GM19463 (cell line): ENCODE data around the gene SSH2.

Experiments
- ATAC-seq: cut with Tn5 transposase; IDR thresholded peaks from one replicate; pipeline ENCODE4 v1.9.1; 2021; ENCODE audit warnings: mild to moderate bottlenecking, moderate library complexity; ENCODE audit not compliant: unreplicated experiment

Gene SSH2

GRCh38 chr17:29616300-29617048 lies 313.6 kb downstream of the SSH2 start:
- ATAC-seq: no peak

DNA sequence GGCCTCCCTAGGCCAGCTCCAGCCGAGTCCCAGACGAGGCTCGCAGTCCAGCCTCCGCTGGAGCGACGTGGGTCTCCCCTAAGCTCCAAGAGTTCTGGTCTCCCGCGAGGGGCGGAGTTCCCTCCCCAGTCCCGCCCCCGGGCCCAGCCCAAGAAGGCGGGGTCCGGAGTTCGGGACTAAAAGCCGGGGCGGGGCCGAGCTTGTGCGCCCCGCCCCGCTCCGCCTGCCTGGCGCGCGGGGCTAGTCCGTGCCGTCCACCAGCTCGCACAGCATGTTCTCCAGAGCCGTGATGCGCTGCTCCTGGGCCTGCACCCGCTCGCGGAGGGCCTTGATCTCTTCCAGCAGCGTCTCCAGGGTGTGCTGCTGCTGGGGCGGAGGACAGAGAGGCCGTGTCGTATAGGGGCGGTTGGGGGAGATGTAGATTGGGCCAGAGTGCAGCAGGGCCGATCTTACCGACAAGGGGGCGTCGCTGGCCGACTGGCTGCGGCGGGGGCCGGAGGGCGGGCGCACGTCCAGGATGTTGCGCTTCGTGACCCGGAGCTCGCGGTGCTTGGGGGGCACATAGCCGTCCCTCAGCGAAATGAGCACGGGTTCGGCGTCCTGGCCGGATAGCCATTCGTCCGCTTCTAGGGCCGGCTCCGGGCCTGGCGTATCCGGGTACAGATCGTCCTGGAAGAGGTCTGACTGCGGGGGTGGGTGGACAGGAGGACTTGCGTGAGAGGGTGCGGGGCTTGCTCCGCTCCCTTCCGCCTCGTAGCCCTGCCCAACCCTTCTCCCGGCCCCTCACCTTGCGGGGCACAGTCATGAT lies 314.3 kb downstream of the SSH2 start:
- ATAC-seq: peak; percentile 58

GRCh38 chr17:29615048-29615385 lies 315.0 kb downstream of the SSH2 start:
- ATAC-seq: no peak

DNA sequence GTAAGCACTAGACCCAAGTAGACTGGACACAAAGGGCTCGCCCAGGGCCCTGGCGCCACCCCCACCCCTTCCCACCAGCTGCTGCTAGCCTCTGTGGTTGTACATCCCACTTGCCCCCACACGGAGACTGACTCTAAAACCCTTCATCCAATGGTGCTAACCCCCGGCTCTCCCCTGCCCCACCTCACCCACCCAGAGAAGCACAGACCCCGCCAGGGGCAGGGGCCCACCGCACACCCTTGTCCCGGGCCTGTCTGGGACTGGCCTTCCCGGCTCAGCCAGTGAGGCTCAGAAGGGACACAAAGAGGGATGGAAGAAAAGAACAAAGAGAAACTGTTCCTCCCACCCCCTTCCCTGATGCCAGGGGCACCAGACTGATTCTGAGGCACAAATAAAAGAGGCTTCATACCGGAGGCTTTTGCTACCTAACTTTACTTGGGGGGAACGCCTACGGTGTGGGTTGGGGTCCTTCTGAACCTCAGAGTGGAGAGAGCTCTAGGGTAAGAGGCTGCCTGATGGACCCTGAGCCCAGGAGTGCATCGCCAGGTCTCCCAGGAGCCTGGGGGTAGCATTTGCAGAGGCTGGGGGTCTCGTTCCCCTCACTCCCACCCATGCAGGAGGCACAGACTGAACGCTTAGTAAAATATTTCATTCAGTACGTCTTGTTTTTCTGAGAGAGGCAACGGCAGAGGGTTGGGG lies 315.5 kb downstream of the SSH2 start:
- ATAC-seq: no peak

DNA sequence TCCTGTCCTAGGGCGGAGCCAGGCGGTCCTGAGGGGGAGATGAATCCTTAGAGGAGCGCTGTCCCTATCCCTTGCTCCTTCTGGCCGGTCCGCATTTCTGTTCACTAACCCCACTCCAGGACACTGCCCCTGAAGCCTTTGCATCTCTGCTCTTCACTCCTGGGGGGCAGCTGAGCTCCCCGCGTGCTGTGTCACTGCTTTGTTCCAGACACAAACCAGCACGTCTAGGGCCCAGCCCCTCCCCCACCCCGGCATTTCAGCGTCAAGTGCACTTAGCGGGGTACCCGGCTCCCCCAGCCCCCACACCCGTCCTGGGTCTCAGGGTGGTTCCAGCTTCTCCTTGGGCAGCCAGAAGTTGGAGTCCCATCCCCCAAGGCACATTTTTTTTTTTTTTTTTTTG lies 316.2 kb downstream of the SSH2 start:
- ATAC-seq: no peak

DNA sequence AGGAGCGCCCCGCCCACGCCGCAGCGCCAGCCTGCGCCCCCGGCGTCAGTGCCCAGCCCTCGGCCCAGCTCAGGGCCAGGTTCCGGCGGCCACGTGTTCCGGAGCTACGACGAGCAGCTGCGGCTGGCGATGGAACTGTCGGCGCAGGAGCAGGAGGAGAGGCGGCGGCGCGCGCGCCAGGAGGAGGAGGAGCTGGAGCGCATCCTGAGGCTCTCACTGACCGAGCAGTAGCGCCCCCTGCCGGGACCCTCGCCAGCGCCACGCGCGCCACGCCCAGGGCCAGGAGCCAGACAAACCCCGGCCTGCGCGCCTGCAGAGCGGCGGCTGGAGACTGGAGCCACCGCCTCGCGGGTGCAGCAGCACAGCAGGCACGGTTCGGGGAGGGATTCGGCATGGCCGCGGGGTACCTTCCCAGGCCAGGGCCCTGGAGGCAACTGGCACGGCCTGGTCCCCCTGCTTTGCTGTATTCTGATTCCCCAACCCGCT lies 316.6 kb downstream of the SSH2 start:
- ATAC-seq: peak; percentile 39

- no peak for ATAC-seq
These were observed 317.4 kb downstream of the SSH2 start for GRCh38 chr17:29612404-29613280.

DNA sequence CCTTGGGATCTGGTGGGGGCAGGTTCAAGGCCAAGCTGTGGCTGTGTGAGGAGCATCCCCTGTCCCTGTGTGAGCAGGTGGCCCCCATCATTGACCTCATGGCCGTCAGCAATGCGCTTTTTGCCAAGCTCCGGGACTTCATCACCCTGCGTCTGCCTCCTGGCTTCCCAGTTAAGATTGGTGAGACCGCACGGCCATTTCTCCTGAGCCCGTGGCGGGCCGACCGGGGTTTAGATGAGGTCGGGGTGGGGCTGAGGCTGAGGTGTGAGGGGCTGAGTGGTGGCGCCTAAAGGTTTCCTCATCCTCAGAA lies 318.0 kb downstream of the SSH2 start:
- ATAC-seq: no peak

DNA sequence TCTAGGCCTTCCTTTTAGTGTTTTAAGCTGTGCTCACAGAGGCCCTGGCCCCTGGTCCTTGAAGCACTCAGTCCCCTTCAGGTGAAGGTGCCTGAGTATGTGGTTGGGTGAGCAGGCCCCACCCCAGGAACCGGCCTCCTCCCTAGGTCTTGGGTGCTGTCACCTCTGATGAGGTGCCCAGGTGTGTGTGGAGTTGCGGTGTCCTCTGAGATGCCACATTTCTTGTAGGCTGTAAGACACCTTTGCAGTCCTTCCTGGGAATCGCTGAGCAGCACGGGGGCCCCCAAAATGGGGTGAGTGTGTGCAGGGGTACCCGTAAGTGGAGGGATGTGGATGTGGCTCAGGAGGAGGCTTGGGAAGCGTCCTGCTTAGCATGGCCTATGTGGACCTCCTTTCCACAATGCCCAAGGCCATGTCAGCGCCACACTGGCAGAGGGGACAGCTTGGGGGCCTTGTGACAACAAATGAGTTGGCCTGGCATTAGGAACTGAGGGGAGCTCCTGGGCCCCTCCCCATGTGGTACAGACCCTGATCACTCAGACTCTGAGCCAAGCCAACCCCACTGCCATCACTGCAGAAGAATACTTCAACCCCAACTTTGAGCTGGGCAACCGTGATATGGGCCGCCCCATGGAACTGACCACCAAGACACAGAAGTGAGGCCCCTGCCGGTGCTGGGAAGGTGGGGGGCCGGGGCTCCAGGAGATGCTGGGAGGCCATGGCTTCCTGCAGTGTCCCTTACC lies 318.5 kb downstream of the SSH2 start:
- no peak for ATAC-seq

DNA sequence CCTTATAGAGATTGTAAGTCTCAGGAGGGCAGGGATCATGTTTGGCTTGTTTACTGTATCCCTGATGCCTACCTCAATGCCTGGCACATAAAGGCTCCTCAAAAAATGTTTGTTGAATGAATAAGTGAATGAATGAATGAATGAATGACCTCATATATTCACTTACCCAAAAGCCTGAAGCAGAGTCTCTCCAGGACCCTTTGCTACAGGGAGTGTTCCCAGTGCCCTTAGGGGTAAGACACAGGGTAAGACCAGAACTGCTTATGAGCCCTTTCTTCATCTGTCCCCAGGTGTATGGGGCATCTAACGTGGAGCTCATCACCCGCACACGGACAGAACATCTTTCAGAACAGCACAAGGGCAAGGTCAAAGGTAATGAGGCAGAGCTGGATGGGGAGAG lies 319.6 kb downstream of the SSH2 start:
- ATAC-seq: no peak

- no peak for ATAC-seq
These were observed 321.0 kb downstream of the SSH2 start for GRCh38 chr17:29608986-29609385.

- no peak for ATAC-seq
These were observed 322.4 kb downstream of the SSH2 start for GRCh38 chr17:29607557-29608195.

- ATAC-seq: no peak
These were observed 326.8 kb downstream of the SSH2 start for GRCh38 chr17:29603109-29603674.

- ATAC-seq: no peak
These were observed 332.5 kb downstream of the SSH2 start for GRCh38 chr17:29597361-29598172.

- no peak for ATAC-seq
These were observed 333.2 kb downstream of the SSH2 start for GRCh38 chr17:29596811-29597210.

DNA sequence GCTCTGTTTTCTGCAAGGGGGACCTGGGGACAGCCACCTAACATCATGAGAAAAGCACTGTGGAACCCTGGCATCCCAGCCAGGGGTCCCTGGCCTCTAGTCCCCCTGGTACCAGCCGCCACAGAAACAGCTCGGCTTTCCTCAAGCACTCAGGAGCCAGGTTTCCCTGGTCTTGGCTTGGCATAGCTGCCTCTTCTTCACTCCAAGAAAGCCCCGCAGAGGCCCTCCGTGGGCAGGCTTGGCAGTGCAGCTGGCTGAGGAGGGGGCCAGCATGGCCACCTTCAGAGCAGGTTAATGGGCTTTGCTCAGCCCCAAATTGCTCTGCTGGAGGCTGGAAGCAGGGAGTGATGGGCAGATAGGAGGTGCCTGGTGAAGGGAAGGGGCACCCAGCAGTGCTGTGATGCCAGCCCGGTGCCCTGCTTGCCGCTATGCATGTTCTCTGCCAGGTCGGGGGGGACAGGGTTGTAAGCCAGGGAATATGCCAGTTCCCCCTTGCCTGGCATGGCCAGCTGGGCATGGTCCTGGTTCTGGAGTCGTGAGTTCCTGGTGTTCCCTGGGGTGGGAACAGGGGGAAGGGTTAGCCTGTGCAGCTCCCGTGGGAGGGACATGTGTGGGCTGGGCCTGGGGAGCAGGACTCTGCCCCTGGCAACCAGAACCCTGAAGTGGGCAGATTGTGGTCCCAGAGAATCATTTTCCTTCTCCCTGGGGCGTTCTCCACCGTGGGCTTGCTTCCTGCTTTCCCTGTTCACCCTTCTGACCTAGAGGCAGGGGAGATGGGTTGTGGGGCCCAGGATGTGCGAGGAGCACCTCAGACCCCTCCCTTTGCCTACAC lies 333.9 kb downstream of the SSH2 start:
- no peak for ATAC-seq

- ATAC-seq: no peak
These were observed 334.7 kb downstream of the SSH2 start for GRCh38 chr17:29595107-29595942.
